GM19438 (cell line): ENCODE measurements around the gene RPL37.
"Not testable (repeated sequence)": the region's sequence is repeated elsewhere in the genome, so short reads cannot be mapped to it uniquely, and the experiment has no call there.

Experiments used
- ATAC-seq: cut with Tn5 transposase; IDR thresholded peaks from one replicate; pipeline ENCODE4 v1.9.1; 2021; ENCODE audit warnings: low read depth; ENCODE audit not compliant: unreplicated experiment

The RPL37 gene

DNA sequence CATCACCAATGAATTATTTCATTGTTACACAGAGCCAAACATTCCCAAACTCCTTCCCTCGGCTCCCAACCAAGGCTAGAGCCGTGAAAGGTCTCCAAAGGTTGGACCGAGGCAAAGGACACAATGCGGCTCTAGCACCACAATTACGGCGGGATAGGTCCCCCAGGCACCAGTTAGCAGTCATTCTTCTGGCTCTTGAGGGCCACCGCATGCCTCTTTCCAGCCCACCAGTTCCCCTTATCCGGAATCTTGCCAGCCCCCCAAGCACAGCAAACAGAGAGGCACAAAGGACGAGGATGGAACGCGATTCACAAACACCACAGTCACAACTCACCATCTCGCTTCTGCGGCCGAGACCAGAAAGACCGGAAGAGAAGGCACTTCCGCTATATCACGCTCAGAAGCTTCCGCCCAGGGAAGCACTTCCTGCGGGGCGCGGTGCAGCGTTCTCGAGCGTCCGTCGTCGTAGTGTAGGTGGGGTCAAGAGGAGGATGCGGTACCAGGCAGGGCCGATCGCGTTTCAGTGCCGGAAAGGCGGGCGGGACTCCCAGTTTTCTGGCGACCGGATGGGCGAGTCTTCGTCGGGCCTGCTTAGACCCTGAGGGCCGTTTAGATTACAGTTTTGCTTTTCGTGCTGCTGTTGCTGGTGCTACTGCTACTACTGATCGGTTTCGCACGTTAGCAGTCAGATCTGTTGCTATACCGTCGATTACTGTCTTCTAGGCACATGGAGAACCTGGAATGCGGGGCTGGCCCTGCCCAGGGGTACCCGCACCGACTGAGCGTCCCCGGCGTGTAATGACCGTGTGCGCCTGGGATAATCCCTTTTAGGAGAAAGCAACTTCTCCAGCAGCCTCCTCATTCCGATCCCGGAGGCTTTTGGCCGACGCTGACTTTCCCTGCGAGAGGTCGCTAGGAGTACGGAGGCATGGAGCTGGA lies at the start of gene RPL37:
Gene RPL37 (minus strand): TSS at position 374 of the 939 bp plus-strand sequence. CDS start 37 bp downstream, at position 337.
- peak; percentile 97 for ATAC-seq

GRCh38 chr5:40883051-40883450 lies 48.0 kb upstream of the RPL37 start:
- not testable (repeated sequence) for ATAC-seq

DNA sequence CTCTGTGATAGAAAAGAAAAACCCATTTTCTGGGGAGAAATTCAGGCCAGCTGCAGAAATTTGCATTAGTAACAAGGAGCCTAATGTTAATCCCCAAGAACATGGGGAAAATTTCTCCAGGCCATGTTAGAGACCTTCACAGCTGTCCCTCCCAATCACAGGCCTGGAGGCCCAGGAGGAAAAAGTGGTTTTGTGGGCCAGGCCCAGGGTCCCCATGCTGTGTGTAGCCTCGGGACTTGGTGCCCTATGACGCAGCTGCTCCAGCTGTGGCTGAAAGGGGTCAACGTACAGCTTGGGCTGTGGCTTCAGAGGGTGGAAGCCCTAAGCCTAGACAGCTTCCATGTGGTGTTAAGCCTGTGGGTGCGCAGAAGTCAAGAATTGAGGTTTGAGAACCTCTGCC lies 47.3 kb upstream of the RPL37 start:
- no peak for ATAC-seq

DNA sequence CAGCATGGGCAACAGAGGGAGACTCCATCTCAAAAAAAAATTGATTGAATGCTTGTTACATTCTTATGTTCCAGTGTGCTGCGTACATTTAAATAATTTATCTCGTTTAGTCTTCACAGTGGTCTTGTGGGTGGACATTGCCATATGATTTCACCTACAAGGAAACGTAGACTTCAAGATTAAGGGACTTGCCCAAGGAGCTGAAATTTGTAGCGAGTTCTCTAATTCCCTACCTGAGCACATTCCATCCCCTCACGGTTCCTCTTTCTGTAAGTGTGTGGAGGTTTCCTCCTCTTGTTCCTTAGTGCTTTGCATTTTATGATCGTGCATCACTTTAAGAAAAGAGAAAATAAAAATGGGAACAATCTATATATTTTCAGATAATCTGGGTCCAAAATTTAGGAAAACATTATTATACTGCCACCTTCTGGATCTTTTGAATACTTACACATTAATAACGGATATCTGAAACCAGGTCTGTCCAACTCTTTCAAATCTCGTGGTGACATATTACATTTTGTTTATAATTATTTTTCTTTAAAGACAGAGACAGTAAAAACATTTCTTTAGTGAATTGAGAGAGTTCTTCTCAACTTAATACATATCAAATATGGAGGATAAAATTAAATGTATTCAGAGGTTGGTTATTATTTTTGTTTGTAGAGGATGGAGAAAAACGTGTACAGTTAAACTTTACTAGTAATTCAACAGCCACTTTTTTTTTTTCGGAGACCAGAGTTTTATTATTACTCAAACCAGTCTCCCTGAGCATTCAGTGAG lies 44.3 kb upstream of the RPL37 start:
- no peak for ATAC-seq

DNA sequence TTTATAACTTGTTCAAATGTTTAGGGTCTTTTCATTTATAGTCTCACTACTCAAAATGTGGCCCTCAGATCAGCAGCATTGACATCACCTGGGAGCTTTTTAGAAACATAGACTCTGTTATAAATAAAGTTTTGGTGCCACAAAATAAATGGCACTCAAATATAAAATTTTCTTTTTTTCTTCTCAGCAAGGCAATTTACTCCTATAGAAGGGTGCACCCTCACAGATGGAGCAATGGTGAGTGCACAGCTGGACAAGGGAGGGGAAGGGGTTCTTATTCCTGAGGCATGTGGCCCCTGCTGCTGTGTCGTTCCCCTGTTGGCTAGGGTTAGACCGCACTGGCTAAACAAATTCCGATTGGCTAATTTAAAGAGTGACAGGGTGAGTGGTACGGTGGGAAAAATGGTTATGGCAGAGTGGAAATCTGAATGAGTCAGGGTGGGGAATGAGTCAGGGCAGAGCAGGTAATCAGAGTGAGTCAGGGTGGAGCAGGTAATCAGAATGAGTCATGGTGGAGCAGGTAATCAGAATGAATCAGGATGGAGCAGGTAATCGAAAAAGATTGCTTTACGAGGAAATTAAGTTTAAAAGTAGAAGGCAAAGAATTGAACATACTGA lies 42.5 kb upstream of the RPL37 start:
- ATAC-seq = no peak

DNA sequence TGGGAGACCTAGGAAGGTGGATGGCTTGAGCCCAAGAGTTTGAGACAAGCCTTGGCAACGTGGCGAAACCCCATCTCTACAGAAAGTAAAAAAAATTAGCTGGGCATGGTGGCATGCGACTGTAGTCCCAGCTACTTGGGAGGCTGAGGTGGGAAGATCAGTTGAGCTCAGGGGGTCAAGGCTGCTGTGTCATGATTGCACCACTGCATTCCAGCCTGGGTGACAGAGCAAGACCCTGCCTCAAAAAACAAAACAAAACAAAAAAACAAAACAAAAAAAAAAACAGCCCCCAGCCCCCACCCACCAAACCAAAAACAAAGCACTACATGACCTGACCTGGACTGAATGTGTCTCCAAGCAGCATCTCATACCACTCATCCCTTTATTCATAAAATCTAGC lies 40.9 kb upstream of the RPL37 start:
- no peak for ATAC-seq

- no peak for ATAC-seq
Observed at GRCh38 chr5:40873286-40873880, 38.4 kb upstream of the RPL37 start.

- not testable (repeated sequence) for ATAC-seq
Observed at GRCh38 chr5:40872253-40872652, 37.2 kb upstream of the RPL37 start.

GRCh38 chr5:40871177-40871576 lies 36.2 kb upstream of the RPL37 start:
- no peak for ATAC-seq

GRCh38 chr5:40869384-40869783 lies 34.4 kb upstream of the RPL37 start:
- ATAC-seq = no peak

- no peak for ATAC-seq
Observed at GRCh38 chr5:40866844-40867243, 31.8 kb upstream of the RPL37 start.

DNA sequence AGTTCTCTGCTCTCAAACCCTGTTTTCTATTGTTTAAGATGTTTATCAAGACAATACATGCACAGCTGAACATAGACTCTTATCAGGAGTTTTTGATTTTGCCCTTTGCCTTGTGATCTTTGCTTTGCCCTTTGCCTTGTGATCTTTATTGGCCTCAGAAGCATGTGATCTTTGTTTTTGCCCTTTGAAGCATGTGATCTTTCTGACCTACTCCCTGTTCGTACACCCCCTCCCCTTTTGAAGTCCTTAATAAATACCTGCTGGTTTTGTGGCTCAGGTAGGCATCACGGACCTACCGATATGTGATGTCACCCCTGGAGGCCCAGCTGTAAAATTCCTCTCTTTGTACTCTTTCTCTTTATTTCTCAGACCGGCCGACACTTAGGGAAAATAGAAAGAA lies 30.0 kb upstream of the RPL37 start:
- not testable (repeated sequence) for ATAC-seq

DNA sequence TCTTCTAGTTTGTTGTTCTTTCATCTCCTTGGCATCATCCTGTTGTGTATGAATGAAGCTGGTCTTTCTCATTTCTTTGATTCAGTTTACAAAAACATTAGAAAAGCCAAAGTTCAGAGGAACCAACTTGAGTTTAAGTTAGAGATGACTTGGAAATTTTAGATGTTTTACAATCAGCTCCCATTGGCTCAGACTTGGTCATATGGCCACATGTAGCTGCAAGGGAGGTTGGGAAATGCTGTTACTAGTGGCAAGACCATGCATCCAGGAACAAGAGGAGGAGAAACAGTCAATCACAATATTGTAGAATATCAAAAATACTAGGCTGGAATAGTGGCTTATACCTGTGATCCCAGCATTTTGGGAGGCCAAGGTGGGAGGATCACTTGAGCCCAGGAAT lies 25.7 kb upstream of the RPL37 start:
- ATAC-seq = no peak

DNA sequence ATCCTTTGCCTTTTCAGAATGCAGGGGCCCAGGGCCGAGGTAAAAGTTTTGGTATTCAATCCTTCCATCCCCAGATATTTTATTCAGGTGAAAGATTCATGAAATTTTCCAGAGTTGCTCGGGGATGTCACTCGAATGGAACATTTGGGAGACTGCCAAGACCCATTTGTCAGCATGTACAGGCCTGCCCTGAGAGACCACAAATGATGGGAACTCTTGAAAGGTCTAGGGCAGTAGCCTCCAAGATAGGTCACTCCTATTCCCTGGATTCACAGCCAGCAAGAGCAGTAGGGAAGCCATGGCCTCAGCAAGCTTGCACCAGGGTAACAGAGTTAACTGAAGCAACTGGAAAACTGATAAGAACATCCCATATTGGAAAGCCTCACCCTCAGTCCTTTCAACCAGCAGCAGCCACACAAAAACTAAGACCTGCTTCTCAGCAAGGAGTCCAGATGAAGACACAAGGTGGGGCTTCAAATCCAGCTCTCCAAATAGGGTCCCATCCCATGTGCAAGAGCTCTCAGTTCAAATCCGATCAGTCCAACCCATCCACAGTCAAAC lies 18.7 kb upstream of the RPL37 start:
- ATAC-seq = no peak

- no peak for ATAC-seq
Observed at GRCh38 chr5:40847525-40847924, 12.5 kb upstream of the RPL37 start.

DNA sequence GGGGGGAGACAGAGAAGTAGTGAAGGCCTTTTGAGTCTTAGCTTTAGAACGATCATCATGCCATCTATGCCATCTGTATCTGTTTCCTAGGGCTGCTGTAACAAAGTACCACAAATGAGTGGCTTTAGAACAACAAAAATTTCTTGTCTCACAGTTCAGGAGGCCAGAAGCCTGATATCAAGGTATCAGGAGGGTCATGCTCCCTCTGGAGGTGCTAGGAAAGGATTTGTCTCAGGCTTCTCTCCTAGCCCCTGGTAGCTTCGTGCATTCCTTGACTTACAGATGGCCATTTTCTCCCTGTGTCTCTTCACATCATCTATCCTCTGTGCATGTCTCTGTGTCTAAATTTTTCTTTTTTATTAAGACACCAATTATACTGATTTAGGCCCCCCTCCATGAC lies 11.3 kb upstream of the RPL37 start:
- no peak for ATAC-seq

DNA sequence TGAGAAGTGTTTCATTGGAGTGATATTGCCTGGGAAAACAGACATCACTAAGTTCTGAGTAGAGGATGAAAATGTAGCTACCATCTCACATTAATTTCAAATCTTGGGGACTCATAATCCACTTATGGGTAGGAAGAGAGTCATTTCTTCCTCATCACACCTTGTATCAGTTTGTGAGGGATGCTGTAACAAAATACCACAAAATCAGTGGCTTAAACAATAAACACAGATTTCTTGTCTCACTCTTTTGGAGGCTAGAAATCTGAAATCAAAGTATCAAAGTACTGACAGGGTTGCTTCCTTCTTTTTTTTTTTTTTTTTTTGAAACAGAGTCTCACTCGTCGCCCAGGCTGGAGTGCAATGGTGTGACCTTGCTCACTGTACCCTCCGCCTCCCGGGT lies 9.5 kb upstream of the RPL37 start:
- ATAC-seq = no peak

GRCh38 chr5:40842351-40842750 lies 7.3 kb upstream of the RPL37 start:
- no peak for ATAC-seq

DNA sequence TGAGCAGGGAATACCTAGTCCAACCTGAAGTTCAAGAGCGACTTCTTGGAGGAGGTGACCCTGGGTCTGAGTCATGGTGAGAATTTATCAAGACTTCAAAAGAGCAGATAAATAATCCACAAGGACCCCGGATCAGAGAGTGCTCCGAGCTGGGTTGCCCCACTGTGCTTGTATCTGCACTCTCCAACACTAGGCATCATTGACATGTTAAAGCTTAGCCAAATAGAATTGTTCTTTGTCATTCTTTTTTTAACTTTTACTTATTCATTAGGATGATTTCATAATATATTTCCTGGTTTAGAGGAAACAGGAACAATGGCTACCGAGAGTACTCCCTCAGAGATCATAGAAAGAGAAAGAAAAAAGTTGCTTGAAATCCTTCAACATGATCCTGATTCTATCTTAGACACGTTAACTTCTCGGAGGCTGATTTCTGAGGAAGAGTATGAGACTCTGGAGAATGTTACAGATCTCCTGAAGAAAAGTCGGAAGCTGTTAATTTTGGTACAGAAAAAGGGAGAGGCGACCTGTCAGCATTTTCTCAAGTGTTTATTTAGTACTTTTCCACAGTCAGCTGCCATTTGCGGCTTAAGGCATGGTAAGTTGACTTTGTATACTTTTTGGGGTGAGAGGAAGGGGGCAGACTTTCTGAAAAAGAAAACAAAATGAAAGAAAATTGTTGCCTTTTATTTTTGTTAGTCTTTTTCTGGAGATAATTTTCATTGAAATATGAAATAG lies 6.2 kb upstream of the RPL37 start, which contains the start of gene CARD6:
Gene CARD6 (plus strand): TSS at position 300 of the 738 bp plus-strand sequence. CDS start 16 bp downstream, at position 316.
- no peak for ATAC-seq

- ATAC-seq = no peak
Observed at GRCh38 chr5:40838086-40838485, 3.1 kb upstream of the RPL37 start.
